Stimulated activated naive CD4-positive, alpha-beta T cell treated with Interleukin-2 at 50 U/mL for 16 hours (primary cell): Measurements from ENCODE around the gene IL13RA2.

Experiments
- DNase-seq: peaks from one replicate; lab custom pipeline; 2025; lab: John Stamatoyannopoulos, UW

IL13RA2 gene

GRCh38 chrX:114997779-114998178 is 19.6 kb downstream of the IL13RA2 start:
- DNase-seq: no peak

- DNase-seq: no peak
These were observed 31.3 kb downstream of the IL13RA2 start for GRCh38 chrX:114985967-114986592.

- no peak for DNase-seq
These were observed 41.1 kb downstream of the IL13RA2 start for GRCh38 chrX:114976292-114976691.

DNA sequence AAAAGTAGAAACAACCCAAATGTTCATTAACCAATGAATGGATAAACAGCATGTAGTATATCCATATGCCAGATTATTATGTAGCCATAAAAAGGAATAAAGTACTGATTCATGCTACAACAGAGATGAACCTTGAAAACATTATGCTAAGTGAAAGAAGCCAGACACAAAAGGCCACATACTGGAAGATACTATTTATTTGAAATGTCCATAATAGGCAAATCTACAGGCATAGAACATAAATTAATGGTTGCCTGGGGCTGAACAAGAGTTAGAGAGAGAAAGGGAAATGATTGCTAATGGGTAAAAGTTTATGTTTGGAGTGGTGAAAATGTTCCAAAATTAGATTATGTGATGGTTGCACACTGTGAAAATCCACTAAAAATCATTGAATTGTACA is 44.4 kb downstream of the IL13RA2 start:
- no peak for DNase-seq

- no peak for DNase-seq
These were observed 46.6 kb downstream of the IL13RA2 start for GRCh38 chrX:114970806-114971205.

DNA sequence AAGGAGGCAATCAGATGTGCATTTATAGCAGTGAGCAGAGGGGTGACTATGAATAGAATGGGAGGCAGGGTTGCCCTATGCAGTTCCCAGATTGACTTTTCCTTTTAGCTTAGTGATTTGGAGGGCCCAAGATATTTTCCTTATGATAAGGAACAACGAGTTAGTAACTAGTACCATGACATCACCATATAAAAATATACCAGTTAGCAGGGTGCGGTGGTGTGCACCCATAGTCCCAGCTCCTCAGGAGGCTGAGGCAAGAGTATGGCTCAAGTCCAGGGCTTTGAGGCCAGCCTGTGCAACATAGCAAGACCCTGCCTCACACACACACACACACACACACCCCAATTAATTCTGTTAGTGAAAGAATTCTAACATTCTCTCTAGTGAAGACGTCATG is 53.0 kb downstream of the IL13RA2 start:
- DNase-seq: no peak

- DNase-seq: no peak
These were observed 55.2 kb downstream of the IL13RA2 start for GRCh38 chrX:114962209-114962608.

DNA sequence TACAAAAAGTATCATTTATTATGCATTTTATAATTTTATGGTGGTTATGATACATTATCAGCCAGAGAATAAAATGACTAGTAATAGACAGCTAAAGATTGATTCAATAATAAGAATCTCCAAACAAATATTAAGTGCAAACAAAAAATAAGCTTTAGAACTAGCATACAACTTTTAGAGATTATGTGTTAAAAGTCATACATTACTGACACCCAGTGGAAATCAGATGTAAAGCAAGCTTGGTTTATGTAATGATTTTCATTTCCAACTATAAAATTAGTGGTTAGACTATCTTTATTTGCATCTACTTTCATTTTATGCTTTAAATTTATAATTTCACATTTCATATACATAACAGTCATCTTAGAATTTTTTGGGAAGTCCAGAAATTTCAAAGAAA is 57.7 kb downstream of the IL13RA2 start:
- no peak for DNase-seq
